ENCODE results near the gene RNGTT. TPM values are rescaled to one million over a fixed set of nuclear protein-coding genes. Genes with fewer than 3 reads are reported as not detected.

RNGTT gene
- total and polyA plus RNA-seq, 7 donors: 3.9 to 8.8 (median 7.9) TPM

DNA sequence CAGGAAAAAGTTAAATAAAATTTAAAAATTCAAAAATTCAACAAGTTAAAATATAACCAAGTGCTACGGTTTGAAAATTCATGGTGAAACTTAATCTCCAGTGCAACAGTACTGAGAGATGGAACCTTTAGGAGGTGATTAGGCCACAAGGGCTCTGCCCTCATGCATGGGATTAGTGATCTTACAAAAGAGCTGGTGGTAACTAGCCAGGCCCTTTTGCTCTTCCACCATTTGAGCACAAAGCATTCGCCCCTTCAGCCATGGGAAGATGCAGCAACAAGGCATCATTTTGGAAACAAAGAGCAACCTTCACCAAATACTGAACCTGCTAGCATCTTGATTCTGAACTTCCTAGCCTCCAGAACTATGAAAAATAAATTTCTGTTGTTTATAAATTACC lies 80.9 kb downstream of the RNGTT start:
- 92 to 98% (median 98%) methylated on average over 2 of the region's 2 CpGs for WGBS, 3 donors
- no peak overlapping the region for H3K27ac ChIP-seq
- H3K36me3 ChIP-seq (ENCODE audit: insufficient read depth in 1 of 2, low read depth in 1 of 2): peaks cover 0 to 2% of the 10 kb centered on the region in 2 donors
- intact Hi-C loops (cut with DNase I): no loop called here
- no peaks in the 10 kb centered on the region for H3K4me1 ChIP-seq
- DNase-seq: no peak
- no peak for ATAC-seq
- H3K4me3 ChIP-seq: no peak overlapping the region
- H3K9me3 ChIP-seq: no peaks in the 10 kb centered on the region
- TF ChIP-seq, protein P1, sequence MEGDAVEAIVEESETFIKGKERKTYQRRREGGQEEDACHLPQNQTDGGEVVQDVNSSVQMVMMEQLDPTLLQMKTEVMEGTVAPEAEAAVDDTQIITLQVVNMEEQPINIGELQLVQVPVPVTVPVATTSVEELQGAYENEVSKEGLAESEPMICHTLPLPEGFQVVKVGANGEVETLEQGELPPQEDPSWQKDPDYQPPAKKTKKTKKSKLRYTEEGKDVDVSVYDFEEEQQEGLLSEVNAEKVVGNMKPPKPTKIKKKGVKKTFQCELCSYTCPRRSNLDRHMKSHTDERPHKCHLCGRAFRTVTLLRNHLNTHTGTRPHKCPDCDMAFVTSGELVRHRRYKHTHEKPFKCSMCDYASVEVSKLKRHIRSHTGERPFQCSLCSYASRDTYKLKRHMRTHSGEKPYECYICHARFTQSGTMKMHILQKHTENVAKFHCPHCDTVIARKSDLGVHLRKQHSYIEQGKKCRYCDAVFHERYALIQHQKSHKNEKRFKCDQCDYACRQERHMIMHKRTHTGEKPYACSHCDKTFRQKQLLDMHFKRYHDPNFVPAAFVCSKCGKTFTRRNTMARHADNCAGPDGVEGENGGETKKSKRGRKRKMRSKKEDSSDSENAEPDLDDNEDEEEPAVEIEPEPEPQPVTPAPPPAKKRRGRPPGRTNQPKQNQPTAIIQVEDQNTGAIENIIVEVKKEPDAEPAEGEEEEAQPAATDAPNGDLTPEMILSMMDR (IDR thresholded peaks at IDR 0.05): no peak
- H3K27me3 ChIP-seq (ENCODE audit: insufficient read depth in 3 of 3, low read length in 2 of 3): no peaks in the 10 kb centered on the region

DNA sequence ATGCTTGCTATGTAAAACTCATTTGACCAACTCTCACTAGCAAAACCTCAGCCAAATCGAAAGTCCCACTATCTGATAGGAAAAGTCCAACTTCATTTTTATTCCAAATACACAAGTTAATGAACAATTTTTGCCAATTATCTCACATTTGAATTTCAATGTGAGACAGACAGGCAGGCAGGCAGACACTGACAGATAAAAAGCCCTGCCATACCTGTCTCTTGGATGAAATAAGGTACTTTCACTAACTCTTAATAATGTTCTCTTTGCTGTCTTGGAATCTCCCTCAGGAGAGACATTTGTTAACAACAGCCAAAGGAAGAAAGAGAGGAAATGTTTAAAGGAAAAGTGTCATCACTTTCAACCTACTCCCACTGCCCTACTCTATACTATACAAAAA lies 82.0 kb downstream of the RNGTT start:
- TF ChIP-seq, protein P1 (IDR thresholded peaks at IDR 0.05): no peak
- 62 to 75% (median 68%) methylated on average over 1 of the region's 1 CpG for WGBS, 3 donors
- ATAC-seq: no peak
- Histone ChIP-seq H3K36me3 (ENCODE audit: insufficient read depth in 1 of 2, low read depth in 1 of 2) (no peaks in the 10 kb centered on the region), H3K4me3 (no peak overlapping the region), H3K27me3 (ENCODE audit: insufficient read depth in 3 of 3, low read length in 2 of 3) (no peaks in the 10 kb centered on the region), H3K9me3 (no peaks in the 10 kb centered on the region), H3K27ac (no peak overlapping the region), H3K4me1 (no peaks in the 10 kb centered on the region)
- no peak for DNase-seq
- intact Hi-C loops (cut with DNase I): no loop called here

DNA sequence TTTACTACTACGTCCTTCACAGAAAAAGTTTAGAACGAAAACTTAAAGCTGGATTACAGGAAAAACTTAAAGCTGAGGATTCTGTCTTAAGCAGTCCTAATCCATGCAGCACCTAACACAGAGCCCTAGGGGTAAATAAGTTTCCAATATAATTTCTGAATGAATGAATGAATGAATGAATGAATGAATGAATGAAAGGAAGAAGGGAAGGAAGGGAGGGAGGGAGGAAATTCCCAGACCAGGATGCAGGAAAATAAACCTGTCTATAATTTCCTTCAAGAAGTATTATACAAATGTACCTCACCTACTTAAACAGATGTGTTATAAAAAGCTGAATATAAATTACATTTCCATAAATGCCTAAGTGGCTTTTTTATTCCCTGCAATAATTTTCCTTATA lies 83.4 kb downstream of the RNGTT start:
- DNase-seq (no peak), ATAC-seq (no peak)
- Histone ChIP-seq H3K4me3 (no peak overlapping the region), H3K27me3 (ENCODE audit: insufficient read depth in 3 of 3, low read length in 2 of 3) (no peaks in the 10 kb centered on the region), H3K9me3 (no peaks in the 10 kb centered on the region), H3K27ac (no peak overlapping the region), H3K4me1 (no peaks in the 10 kb centered on the region), H3K36me3 (ENCODE audit: insufficient read depth in 1 of 2, low read depth in 1 of 2) (no peaks in the 10 kb centered on the region)
- intact Hi-C loops (cut with DNase I): no loop called here
- 99 to 100% (median 99%) methylated on average over 2 of the region's 2 CpGs for WGBS, 3 donors
- TF ChIP-seq, protein P1 (IDR thresholded peaks at IDR 0.05): no peak

DNA sequence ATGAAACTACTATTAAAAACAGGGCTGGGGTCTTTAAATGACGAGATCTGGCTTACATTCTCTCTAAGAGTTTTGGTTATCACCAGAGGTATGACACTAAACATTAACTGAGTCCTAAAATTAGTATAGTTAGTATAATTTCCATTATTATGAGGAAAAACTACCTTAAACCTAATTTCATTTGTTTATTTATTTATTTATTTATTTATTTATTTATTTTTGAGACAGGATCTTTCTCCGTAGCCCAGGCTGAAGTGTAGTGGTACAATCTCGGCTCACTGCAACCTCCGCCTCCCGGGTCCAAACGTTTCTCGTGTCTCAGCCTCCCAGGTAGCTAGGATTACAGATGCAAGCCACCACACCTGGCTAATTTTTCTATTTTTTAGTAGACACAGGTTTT lies 85.5 kb downstream of the RNGTT start:
- intact Hi-C loops (cut with DNase I): no loop called here
- no peak for DNase-seq
- TF ChIP-seq, protein P1 (IDR thresholded peaks at IDR 0.05): no peak
- no peak for ATAC-seq
- Histone ChIP-seq H3K9me3 (no peaks in the 10 kb centered on the region), H3K4me3 (no peak overlapping the region), H3K27ac (no peak overlapping the region), H3K27me3 (ENCODE audit: insufficient read depth in 3 of 3, low read length in 2 of 3) (no peaks in the 10 kb centered on the region), H3K36me3 (ENCODE audit: insufficient read depth in 1 of 2, low read depth in 1 of 2) (no peaks in the 10 kb centered on the region), H3K4me1 (no peaks in the 10 kb centered on the region)
- 95 to 98% (median 97%) methylated on average over 7 of the region's 7 CpGs for WGBS, 3 donors

DNA sequence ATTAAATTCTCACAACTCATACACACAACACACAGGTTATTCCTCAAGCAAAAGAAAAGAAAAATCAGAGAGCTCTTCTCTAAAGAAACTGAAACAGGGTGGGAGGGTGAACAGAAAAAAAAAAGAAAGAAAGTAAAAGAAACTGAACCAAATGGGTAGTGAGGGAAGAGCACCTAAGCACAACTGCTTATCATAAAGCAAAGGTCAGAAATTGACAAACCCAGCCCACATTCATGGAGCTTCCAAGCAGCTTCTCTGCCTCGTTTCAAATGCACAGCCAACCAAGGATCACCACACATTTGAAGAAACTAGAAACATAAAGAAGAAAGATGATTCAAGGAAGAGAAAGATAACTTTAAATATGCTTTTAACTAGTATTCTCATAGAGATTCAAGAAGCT lies 90.5 kb downstream of the RNGTT start:
- Histone ChIP-seq H3K36me3 (ENCODE audit: insufficient read depth in 1 of 2, low read depth in 1 of 2) (no peaks in the 10 kb centered on the region), H3K4me1 (peaks cover 18% of the 10 kb centered on the region), H3K27ac (no peak overlapping the region), H3K4me3 (no peak overlapping the region), H3K27me3 (ENCODE audit: insufficient read depth in 3 of 3, low read length in 2 of 3) (no peaks in the 10 kb centered on the region), H3K9me3 (no peaks in the 10 kb centered on the region)
- ATAC-seq: no peak
- no peak for DNase-seq
- 68 to 76% (median 76%) methylated on average over 1 of the region's 1 CpG for WGBS, 3 donors
- intact Hi-C loops (cut with DNase I): loop anchor here (5.0 kb wide), 2 partner anchors 941 to 1481 kb away; no protein-coding TSS in a partner anchor
- TF ChIP-seq, protein P1 (IDR thresholded peaks at IDR 0.05): no peak
